GM12891 (cell line): ENCODE measurements around the gene LAMP1.
"Not testable (repeated sequence)": the region's sequence is repeated elsewhere in the genome, so short reads cannot be mapped to it uniquely, and the experiment has no call there.

Source experiments
- PAX5 ChIP-seq: IDR thresholded peaks from 2 replicates; pipeline ENCODE4 v1.6.1; 2011; ENCODE audit warnings: low read length, moderate library complexity, mild to moderate bottlenecking; ENCODE audit not compliant: insufficient read depth, severe bottlenecking
- POLR2A ChIP-seq: IDR thresholded peaks from 2 replicates; pipeline ENCODE4 v1.6.1; 2011; ENCODE audit warnings: low read depth, low read length, control low read depth
- POLR2AphosphoS5 ChIP-seq: IDR thresholded peaks from 2 replicates; pipeline ENCODE4 v1.6.1; 2011; ENCODE audit warnings: low read depth, low read length, control low read depth
- POU2F2 ChIP-seq: IDR thresholded peaks from 2 replicates; pipeline ENCODE4 v1.6.1; 2011; ENCODE audit warnings: low read depth, mild to moderate bottlenecking, control low read depth, low read length, moderate library complexity
- SPI1 ChIP-seq: IDR thresholded peaks from 2 replicates; pipeline ENCODE4 v1.6.1; 2011; ENCODE audit warnings: low read depth, low read length, control low read depth
- TAF1 ChIP-seq: IDR thresholded peaks from 2 replicates; pipeline ENCODE4 v1.6.1; 2011; ENCODE audit warnings: low read depth, low read length, control low read depth

GRCh38 chr13:113263016-113263415, 34.0 kb upstream of the LAMP1 start:
- TF ChIP-seq POLR2AphosphoS5, TAF1, POU2F2, POLR2A, PAX5, SPI1: not testable (repeated sequence)
